Measurements from ENCODE around the gene KCNJ14.

- TF ChIP-seq CTCF (IDR thresholded peaks at IDR 0.05) (no peak), POLR2A (IDR thresholded peaks at IDR 0.05) (no peak), EP300 (IDR thresholded peaks at IDR 0.05) (no peak)
These were observed 36.0 kb upstream of the KCNJ14 start for GRCh38 chr19:48419158-48419920.

Measured in tibial nerve (tissue), 4 donors.